IMR-90 (cell line): ENCODE data around the gene AUTS2.
"Not testable (repeated sequence)": the region's sequence is repeated elsewhere in the genome, so short reads cannot be mapped to it uniquely, and the experiment has no call there.

ENCODE experiments used
- CEBPB ChIP-seq: IDR thresholded peaks from 2 replicates; pipeline ENCODE4 v1.6.1; 2012; ENCODE audit warnings: low read depth, low read length, improper control_type of control experiment
- CTCF ChIP-seq: conservative IDR thresholded peaks from 2 replicates; pipeline ENCODE4 v1.5.1; 2012; ENCODE audit warnings: mild to moderate bottlenecking, low read depth, low read length, improper control_type of control experiment
- MAFK ChIP-seq: IDR thresholded peaks from 2 replicates; pipeline ENCODE4 v1.6.1; 2012; ENCODE audit warnings: low read depth, low read length, improper control_type of control experiment
- MAZ ChIP-seq: IDR thresholded peaks from 2 replicates; pipeline ENCODE4 v1.6.1; 2012; ENCODE audit warnings: low read depth, mild to moderate bottlenecking, low read length, improper control_type of control experiment, moderate library complexity, borderline replicate concordance
- POLR2A ChIP-seq: IDR thresholded peaks from 2 replicates; pipeline ENCODE4 v1.6.1; 2012; ENCODE audit warnings: mild to moderate bottlenecking, low read depth, low read length
- RAD21 ChIP-seq: IDR thresholded peaks from 2 replicates; pipeline ENCODE4 v1.6.1; 2012; ENCODE audit warnings: low read length, improper control_type of control experiment
- RCOR1 ChIP-seq: IDR thresholded peaks from 2 replicates; pipeline ENCODE4 v1.6.1; 2012; ENCODE audit warnings: mild to moderate bottlenecking, low read length, improper control_type of control experiment; ENCODE audit not compliant: insufficient replicate concordance
- RFX5 ChIP-seq: IDR thresholded peaks from 2 replicates; pipeline ENCODE4 v1.8.0; 2012; ENCODE audit warnings: low read depth, mild to moderate bottlenecking, low read length, moderate library complexity
- TF ChIP-seq, protein P1 (sequence below): fragments of 150-350 bp; IDR thresholded peaks from 2 replicates; pipeline ENCODE4 v1.6.1; 2017; ENCODE audit warnings: mild to moderate bottlenecking, antibody characterized with exemption, low read length, low read depth

GRCh38 chr7:70364393-70364792, 766.1 kb downstream of the AUTS2 start:
- not testable (repeated sequence) for TF ChIP-seq CTCF, RAD21, RFX5, POLR2A, CEBPB, RCOR1, MAZ, MAFK
- TF ChIP-seq, protein P1, sequence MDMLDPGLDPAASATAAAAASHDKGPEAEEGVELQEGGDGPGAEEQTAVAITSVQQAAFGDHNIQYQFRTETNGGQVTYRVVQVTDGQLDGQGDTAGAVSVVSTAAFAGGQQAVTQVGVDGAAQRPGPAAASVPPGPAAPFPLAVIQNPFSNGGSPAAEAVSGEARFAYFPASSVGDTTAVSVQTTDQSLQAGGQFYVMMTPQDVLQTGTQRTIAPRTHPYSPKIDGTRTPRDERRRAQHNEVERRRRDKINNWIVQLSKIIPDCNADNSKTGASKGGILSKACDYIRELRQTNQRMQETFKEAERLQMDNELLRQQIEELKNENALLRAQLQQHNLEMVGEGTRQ = not testable (repeated sequence)
